ENCODE results near the gene FBLN1. TPM values are rescaled to one million over a fixed set of nuclear protein-coding genes. Genes with fewer than 3 reads are reported as not detected.

Gene FBLN1
- total and polyA plus RNA-seq, 12 donors: 31.3 to 126 (median 51.0) TPM

- H3K27me3 ChIP-seq: no peaks in the 10 kb centered on the region
- peaks cover 0 to 68% (median 0%) of the 10 kb centered on the region in 9 donors for H3K36me3 ChIP-seq
- intact Hi-C loops (cut with DNase I): no loop called here
- 77 to 78% methylated on average over 9 of the region's 9 CpGs for WGBS, 2 donors
- DNase-seq (no peak), ATAC-seq (no peak)
- no peak for TF ChIP-seq CTCF (IDR thresholded peaks at IDR 0.05)
- H3K27ac ChIP-seq: no peak overlapping the region
- no peak overlapping the region for H3K4me3 ChIP-seq
- H3K4me1 ChIP-seq: peaks cover 0 to 2% (median under 1%) of the 10 kb centered on the region in 9 donors
- no peaks in the 10 kb centered on the region for H3K9me3 ChIP-seq
Measured at GRCh38 chr22:45531441-45532234, 29.0 kb downstream of the FBLN1 start.

- Histone ChIP-seq H3K4me3 (no peak overlapping the region), H3K27ac (no peak overlapping the region), H3K9me3 (no peaks in the 10 kb centered on the region), H3K4me1 (peaks cover 0 to 8% (median 5%) of the 10 kb centered on the region in 9 donors), H3K36me3 (peaks cover 0 to 67% (median 0%) of the 10 kb centered on the region in 9 donors), H3K27me3 (no peaks in the 10 kb centered on the region)
- ATAC-seq (no peak), DNase-seq (no peak)
- no peak for TF ChIP-seq CTCF (IDR thresholded peaks at IDR 0.05)
- intact Hi-C loops (cut with DNase I): no loop called here
- WGBS, 2 donors: 79 to 80% methylated on average over 3 of the region's 3 CpGs
Measured at GRCh38 chr22:45532235-45532631, 29.6 kb downstream of the FBLN1 start.

DNA sequence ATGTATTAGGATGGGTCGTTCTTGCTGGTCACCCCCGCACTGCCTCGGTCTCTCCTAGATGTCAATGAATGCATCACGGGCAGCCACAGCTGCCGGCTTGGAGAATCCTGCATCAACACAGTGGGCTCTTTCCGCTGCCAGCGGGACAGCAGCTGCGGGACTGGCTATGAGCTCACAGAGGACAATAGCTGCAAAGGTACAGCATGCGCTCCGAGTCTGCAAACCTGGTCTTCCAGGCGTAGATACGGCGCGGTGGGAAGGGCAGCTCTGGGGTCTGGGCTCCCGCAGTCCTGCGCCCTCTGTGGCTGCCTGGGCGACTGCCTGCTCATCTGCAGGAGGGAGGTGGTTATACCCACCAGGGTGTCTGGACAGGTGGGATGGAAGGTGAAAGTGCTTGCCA, 31.0 kb downstream of the FBLN1 start:
- H3K27ac ChIP-seq: no peak overlapping the region
- no peaks in the 10 kb centered on the region for H3K9me3 ChIP-seq
- peaks cover 0 to 60% (median 0%) of the 10 kb centered on the region in 9 donors for H3K36me3 ChIP-seq
- TF ChIP-seq CTCF (IDR thresholded peaks at IDR 0.05): no peak
- 96 to 97% methylated on average over 17 of the region's 17 CpGs for WGBS, 2 donors
- no peaks in the 10 kb centered on the region for H3K27me3 ChIP-seq
- H3K4me3 ChIP-seq: no peak overlapping the region
- DNase-seq (no peak), ATAC-seq (no peak)
- H3K4me1 ChIP-seq: peaks cover 2 to 23% (median 16%) of the 10 kb centered on the region in 9 donors
- intact Hi-C loops (cut with DNase I): no loop called here

DNA sequence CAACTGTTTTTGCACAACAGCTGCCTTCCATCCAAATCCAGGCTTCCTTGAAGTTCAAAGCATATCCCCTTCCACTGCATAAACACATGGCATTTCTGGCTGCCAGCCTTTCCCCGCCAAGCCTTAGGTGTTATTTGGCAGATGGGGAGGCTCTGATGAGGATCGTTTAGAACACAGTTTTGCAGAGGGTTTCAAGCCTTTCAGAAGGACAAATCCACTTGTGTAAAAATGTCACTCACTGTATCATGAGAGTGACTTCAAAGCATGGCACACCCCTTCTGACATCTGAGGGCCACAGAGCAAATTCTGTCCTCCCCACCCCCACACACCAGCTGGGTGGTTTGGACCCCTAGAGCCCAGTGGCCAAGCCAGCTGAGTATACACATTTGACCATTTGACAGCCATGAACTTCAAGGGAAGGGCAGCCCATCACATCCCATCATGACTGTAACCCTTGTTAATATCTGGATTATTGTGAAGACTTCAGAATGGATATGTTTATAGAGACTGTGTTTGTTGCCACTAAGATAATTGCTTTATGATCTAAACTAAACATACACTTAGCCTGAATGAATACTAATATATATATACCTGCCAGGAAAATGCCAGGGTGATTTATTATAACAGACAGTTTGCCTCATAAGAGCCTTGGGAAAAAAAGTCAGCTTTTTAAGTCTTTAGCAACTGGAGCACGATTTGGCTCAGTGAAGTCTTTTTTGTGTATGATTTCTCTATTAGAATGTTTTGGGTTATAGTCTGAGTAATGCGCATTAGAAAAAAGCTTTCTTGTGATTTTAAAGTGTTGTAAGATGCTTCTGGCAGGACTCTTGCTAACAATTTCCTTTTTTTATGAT, 31.9 kb downstream of the FBLN1 start:
- ATAC-seq (no peak), DNase-seq (no peak)
- no peaks in the 10 kb centered on the region for H3K27me3 ChIP-seq
- TF ChIP-seq CTCF (IDR thresholded peaks at IDR 0.05): no peak
- intact Hi-C loops (cut with DNase I): no loop called here
- peaks cover 2 to 23% (median 16%) of the 10 kb centered on the region in 9 donors for H3K4me1 ChIP-seq
- H3K9me3 ChIP-seq: no peaks in the 10 kb centered on the region
- WGBS, 2 donors: 73 to 77% methylated on average over 4 of the region's 4 CpGs
- no peak overlapping the region for H3K27ac ChIP-seq
- peaks cover 0 to 53% (median 0%) of the 10 kb centered on the region in 9 donors for H3K36me3 ChIP-seq
- H3K4me3 ChIP-seq: no peak overlapping the region

Measured in heart right ventricle (tissue), 16 donors.